GM18511 (cell line): ENCODE data around the gene GSG1L.

Source experiments
- ATAC-seq: cut with Tn5 transposase; IDR thresholded peaks from one replicate; pipeline ENCODE4 v1.9.1; 2021; ENCODE audit warnings: mild to moderate bottlenecking, moderate library complexity; ENCODE audit not compliant: unreplicated experiment

Gene GSG1L

DNA sequence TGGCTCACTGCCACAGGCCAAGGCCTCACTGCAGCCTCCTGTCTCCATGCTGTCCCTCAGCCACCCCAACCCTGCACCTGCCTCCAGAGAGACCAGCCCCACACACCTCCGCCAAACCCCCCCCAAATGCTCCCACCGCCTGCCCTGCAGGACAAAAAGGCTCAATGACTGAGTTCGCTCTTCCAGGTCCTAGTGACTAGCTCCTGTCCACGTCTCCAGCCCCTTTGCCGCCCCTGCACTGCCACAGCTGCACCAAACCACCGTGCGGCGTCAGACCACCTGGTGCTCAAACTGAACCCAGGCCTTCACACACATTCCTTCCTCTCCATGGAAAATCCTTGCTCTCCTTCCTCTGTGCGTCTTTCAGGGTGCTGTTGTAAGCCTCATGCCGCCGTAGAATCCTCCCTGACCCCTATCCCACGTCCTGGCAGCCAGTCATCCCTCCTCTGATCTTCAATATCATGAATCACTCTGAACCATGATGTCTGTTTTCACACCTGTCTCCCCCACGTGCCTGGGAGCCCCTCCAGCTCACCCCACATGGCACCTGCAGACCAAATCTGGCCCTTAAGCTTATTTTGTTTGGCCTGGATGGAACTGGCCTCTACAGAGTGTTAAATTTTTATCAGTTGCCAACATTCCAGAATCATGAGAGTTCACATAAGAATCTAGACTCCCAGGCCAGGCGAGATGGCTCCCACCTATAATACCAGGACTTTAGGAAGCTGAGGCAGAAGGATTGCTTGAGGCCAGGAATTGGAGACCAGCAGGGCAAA is 4.3 kb upstream of the GSG1L start:
- ATAC-seq: no peak

DNA sequence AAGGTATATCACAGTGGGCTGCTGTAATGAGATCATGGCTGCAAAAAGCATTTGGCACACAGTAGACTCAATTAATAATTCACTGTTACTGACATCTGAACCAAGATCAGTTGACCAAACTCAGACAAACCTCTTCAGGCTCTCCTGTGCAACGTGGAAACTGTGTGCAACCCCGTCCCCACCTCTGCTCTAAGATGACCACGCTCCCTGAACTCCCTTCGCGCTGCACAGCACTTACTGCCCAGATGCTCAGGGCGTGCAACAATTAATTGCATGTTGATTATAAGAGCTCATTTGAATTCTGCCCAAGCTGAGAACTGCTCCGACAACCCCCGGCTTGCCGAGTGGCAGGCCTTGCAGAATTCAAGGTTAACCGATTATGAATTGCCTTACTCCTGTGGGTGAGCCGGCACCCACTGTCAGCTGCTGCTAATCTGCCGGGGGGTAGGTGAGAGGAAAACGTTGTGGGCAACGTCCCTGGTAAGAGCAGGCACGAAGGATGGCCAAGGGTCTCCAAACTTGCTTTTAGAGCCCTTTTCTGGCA is 1.3 kb upstream of the GSG1L start:
- ATAC-seq: no peak

DNA sequence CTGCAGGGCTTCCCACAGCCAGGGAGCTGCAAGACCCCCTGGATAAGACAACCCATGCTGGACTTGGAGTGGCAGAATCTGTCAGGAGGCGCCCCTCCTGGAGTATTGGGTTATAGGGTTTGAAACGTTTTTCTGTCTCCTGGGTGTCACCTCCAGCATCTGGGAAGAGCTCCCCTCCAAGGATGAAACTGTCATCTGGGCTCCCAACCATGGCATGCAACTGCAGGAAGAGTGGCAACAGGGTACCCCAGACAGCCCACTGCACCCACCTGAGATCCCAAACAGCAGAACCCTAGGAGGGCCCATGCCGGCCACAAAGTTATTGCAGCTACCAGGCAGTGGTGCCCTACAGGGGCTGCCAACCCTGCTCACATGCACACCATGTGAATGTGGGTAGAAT is 636 bp upstream of the GSG1L start:
- no peak for ATAC-seq

DNA sequence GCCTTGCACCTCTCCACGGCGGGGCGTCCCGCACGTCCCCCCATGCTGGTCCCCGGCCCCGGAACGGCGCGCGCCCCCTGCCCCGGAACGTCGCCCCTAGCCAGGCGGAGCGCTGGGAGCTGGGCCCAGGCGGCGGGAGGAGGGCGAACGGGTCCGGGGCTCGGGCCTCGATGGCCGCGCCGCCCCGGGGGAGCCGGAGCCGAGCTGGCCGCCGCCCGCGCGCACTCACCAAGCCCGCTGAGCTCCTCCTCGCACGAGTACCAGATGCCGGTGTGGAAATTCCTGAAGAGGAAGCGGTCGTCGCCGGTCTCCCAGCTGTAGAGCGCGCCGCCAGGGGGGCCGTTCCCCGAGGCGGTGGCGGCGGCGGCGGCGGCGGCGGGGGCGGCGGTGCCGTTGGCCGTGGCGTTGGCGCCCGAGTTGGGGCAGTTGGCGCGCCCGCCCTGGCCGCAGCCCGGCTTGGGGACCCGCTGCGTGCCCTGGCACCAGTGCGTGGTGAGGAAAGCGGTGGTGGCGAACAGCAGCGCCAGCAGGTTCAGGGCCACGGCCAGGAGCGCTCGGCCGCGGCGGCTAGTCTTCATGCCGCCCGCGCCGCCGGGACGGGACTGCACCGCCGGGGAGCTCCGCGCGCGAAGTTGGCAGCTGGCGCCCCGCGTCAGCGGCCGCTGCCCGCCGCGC is 530 bp downstream of the GSG1L start:
- no peak for ATAC-seq

DNA sequence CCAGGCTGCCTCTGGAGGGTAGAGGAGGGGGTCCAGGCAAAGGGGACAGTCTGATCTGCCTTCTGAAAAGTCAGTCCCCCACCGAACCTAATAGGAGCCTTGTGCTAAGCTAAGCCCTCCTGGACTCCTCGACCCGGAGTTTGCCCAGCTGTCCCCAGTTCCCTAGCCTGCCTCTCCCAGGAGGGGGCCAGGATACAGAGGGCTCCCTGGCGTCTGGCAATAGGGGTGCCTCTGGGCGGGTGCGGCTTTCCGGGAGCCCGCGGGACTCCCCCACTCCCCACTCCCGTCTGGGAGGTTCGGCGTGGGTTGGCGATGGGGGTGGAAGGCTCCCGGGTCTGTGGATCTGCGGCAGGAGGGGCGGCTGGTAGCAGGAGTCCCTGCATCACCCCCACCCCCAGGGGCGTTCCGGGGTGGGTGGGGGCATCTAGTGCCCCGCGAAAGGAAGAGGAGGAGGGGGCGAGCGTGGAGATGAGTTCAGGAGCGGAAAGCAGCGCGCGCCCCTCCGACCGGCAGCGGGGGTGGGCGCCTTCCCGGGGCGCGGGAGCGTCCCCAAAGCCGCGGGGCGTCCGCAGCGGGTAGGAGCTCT is 1.2 kb downstream of the GSG1L start:
- ATAC-seq: no peak

DNA sequence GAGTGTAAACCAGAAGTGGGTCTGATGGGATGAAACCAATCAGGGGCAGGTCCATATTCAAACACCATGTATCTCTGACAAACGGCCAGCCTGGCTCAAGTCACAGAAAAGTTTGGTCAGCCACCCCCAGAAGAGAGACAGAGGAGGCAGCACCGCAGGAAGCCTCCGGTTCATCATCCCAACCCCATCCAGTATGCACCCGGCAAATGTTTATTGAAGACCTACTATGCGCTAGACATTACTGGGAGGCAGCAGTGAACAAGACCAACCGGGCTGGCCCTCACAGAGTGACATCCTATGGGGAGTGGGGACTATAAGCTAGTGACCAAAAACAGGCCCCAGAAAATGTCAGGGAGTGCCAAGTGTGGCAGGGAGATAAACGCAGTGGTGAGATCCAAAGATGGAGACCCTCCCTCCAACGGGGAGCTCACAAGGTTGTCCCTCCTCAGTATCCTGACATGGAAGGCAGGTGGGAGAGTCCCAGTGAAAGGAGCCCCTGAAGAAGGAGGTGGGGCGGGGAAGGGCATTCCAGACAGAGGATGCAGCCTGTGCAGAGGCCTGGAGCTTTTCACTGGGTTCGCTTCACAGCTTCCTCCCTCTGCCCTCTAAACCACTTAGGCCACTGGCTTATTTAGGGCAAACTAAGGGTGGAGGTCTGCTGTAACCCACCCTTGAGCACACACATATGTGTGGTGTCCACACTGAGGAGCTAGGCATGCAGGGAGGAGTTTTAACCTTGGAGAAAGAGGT is 2.0 kb downstream of the GSG1L start:
- ATAC-seq: no peak

DNA sequence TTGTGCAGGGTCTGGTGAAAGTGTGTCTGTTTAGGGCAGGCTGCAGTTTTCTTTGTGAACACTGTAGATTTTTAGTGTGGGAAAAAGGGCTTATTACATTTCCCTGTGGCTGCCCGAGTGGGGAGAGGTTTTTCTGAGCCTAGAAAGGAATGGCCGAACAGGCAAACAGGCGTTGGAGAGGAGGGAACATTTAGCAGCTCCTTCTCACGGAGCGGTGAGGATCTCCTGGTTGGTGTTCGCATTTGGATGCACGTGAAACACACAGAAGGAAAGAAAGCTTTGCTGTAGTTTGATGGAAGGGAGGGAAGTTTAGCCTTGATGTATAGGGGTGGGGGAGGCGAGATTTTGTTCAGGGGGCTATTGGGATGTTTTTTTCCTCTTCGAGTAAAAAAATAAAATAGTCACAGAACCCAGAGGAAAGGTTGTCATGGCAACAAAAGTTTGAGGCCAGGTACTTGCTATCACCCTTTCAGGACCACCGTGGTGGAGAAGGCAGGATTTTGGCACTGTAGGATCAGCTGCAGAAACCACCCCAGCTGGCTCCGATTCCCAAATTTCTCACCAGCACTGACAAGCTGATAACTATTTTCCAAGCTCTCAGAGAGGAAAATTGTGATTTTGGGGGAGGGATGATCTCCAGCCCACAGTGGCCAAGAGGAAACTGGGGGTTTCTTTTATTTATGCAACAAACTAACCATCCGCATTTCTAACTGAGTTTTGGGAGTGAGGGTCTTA is 3.5 kb downstream of the GSG1L start:
- ATAC-seq: no peak

DNA sequence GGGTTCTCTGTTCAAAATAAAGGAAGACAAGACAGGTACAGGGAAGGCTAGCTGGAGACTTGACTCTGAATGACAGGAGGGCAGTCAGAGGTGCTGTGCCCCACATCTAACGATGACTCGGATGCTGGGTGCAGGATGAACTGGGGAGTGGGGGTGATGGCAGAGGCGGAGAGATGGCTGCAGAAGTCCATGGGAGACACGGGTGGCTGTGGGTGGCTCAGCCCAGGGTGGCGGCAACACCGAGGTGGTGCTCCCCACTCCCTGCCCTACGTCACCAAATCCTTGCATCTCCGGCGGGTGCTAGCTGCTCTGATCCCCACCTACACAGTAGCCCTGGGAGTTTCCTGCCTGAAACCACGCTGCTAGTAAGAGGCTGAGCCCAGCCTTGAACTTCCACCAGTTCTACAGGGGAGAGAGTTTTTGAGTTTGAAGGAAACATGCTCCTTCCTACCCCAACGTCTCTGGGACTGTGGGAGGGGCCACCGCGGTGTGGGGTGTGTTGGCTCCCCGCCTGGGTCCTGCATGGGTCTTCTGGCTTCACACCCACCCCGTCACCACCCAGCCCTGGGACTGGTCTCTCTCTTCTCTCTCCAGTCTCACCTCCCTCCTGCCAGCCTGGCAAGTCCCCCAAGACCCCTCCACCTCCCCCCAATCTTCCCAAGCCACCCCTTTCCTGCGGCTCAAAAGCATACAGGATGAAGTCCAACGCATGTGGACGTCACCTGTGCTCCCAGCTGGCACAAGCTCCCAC is 4.5 kb downstream of the GSG1L start:
- no peak for ATAC-seq

DNA sequence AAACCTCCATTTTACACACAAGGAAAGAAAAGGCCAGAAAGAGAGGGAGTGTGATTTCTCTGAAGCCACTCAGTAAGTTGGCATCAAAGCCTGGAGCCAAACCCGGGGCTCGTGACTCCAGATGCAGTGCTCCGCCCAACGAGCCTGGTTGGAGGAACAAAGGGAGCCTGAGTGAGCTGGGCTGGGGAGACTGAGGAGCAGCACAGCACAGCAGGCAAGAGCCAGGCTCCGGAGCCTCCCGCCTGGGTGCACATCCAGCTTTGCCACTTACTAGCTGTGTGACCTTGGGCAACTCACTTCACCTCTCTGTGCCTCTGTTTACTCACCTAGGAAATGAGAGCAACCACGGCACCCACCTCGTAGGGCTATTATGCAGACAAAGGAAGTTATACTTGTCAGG is 5.6 kb downstream of the GSG1L start:
- ATAC-seq: no peak

DNA sequence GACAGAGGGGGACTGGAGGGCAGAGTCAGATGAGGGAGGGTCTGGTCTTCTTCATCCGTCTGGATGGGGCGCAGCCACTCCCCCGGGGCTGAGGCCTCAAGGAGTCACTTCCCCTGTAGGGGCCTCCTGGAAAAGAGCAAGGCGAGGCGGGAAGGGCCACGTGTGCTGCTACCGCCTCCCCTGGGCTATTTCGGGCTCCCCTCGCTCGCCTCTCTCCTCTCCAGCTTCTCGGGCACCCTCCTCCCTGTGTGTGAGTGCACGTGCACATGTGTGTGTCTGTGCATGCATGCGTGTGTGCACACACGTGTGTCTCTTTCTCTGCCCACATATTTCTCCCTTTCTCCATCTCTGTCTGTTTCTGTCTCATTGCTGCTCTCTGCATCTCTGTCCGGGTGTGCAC is 10.1 kb downstream of the GSG1L start:
- no peak for ATAC-seq

DNA sequence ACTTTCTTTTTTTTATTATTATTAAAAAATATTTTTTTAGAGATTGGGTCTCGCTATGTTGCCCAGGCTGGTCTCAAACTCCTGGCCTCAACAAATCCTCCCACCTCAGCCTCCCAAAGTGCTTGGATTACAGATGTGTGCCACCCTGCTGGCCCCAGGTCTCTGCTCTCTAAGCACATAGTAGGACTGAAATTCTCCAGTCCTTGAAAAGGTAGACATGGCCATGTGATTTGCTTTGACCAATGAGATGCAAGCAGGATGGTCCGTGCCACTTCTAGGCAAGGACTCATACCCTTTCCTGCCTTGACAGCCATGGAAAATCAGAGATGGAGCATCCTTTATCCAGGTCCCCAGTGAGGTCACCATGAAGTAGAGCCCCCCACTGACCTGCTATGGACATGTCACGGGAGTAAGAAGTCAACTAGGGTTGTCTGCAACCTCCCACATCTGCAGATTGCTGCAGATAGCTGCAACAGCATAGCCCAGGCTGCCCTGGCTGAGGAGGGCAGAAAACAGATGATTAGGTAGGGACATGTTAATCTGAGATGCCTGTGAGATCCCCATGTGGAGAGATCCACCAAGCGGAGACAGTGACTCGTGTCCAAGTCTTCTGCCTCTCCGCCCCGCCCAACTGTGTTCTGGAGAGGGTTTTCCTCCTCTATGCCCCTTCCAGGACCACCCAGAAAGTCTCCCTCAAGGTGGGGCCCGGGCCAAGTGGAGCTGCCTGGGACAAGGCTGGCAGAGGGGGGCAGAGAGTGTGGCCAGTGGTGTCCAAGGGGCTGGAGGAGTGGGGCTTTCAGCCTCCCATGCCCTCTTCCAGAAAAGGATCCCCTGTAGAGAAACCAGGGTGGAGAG is 11.0 kb downstream of the GSG1L start:
- ATAC-seq: no peak

DNA sequence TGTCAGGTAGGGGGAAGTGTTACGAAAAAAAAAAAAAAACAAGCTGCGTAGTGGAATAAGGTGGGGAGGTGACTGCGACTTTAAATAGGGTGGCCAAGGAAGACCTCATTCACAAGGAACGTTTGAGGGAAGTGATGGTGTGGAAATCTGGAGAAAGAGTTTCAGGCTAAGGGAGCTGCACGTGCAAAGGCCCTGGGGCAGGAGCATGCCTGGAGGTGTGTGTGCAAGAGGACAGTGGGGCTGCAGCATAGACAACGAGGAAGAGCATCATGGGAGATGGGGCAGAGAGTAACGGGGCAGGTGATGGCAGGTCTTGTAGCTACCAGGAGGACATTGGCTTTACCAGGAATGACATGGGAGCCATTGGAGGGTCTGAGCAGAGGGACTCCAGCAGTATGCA is 12.0 kb downstream of the GSG1L start:
- no peak for ATAC-seq

DNA sequence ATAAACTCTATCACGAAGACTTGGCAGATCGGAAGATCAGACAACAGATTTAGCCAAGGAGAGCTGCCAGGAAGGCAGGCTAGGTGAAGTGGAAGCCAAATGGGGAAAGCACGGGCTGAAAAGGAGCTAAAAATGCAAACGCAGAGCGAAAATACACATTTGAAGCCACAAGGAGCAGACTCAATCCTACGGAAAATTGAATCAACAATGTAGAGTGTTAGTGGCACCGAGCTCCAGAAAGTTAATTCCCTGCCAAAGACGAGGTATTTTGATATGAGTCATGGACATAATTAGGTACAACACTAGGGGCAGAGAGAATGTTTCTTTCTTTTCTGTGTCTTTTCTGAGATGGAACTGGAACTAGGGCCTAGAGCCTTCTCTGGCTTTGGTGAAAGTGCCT is 20.7 kb downstream of the GSG1L start:
- no peak for ATAC-seq

DNA sequence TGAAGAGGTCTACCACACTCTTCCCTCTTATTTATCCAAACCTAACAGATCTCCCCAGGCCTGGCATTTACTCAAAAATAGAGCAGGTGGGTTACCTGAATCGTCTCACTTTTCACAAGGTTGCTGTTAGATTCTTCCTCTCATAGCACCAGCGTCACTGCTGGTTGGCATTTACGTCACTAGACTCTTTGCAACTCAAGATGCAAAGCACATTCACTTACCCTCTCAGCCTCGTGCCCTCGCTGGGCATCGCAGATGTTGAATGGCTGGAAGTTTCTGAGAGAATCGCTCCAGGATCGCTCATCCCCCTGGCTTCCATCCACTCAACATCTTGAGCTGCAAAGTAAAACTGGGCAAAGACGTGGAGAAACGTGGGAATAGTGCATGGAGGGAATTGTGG is 21.9 kb downstream of the GSG1L start:
- no peak for ATAC-seq

DNA sequence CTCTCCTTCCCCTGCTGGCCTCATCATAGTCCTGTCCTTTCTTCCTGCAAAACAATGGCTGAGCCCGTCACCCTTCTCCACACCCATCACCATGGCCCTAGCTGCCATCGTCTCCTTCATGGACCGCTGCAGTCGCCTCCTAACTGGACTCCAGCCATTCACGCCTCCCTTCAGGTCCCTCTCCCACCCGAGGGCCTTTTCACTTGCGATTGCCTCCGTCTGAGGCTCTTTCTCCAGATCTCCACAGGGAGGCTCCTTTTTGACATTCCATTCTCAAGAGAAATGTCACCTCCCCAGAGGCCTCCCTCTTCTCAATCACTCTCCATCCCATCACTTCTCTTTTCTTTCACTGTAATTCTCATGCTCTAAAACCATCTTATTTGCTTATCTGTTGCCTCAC is 23.5 kb downstream of the GSG1L start:
- no peak for ATAC-seq

DNA sequence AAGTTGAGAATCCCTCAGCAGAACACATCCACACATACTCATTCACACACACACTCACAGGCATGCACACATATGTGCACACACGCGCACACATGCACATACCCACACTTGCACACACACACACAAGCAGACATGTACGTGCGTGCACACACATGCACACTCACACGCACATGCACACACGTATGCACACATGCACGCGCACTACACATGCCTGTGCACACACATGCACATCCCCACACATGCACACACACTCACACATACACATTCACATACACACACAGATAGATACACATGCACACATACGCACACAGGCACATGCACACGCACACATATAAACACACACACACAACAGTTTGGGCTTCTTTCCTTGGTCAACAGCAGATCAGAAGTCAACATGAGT is 24.0 kb downstream of the GSG1L start:
- no peak for ATAC-seq

DNA sequence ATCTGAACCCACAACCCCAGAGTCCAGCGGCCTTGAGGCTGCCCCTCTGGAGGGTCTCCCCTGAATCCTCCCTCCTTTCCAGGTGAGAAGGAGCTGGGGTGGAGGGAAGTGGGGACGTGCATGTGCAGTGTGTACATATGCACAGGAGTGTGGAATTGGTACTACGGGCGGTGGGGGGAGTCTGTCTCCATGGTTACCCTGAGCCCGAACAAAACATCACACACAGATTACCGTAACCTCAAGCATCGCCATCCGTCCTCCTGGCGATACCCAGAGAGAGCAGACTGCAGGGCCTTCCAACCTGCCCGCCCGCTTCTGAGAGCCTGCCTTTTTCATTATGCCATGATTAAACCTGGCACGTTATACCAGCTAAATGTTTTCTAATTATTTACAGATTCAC is 25.1 kb downstream of the GSG1L start:
- ATAC-seq: no peak

DNA sequence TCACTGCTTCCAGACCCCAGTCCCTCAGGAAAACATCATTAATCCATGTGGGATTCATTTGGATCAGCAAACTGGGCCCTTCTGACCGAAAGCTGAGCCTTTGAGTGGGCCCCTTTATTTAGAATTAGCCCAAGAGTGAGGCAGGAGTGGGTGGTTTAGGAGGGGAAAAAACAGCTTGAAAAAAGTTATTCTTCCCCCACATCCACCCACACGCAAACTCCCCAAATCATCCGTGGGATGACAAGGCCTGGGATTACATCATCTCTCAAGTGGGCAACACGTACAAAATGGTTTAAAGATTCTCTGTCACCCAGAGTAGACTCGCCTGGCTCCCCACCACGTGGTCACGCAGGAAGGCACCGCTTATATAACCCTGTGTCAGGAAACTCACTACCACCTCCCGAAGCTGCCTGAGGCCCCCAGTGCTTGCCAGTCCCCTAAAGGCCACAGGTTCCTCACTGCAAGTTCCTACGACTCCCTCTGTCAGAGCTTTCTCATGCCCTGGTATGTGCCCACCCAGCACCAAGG is 27.6 kb downstream of the GSG1L start:
- no peak for ATAC-seq

DNA sequence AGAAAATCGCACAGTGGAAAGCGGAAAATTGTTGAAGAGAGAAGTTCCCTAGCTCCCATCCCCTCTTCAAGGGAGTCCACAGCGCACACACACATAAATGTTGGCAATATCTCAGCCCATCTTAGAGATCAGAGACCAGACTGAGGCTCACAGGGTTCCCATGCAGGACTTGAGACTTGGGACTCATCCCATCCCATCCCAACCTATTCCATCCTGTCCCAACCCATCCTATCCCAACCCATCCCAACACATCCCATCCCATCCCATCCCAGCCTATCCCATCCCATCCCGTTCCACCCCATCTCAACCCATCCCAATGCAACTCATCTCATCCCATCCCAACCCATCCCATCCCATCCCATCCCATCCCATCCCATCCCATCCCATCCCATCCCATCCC is 29.6 kb downstream of the GSG1L start:
- no peak for ATAC-seq
